NOMO-1 treated with dmso at 0.1 percent for 144 hours (cell line): Measurements from ENCODE around the gene MARCHF2.

Experiments used
- DNase-seq: peaks from one replicate; lab custom pipeline; 2025; ENCODE audit not compliant: unreplicated experiment; lab: John Stamatoyannopoulos, UW

MARCHF2 gene

DNA sequence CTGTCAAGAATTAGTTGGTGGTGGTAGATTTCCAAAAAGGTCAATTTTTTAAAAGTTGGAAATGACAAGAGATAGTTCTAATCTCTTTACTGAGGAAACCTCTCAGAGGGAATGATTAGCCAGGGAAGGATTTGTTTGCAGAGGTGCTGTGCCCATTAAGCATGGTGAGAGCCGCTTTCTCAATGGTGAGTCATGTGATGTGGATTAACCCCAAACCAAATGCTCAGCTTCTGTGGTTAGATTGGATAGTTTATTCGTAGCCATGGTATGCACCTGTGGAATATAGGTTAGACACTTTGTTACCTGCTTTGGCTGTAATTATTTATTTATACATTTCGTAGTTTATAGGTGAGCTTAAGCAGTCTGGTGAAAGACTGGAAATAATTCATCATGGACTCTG lies 38.8 kb downstream of the MARCHF2 start:
- no peak for DNase-seq

DNA sequence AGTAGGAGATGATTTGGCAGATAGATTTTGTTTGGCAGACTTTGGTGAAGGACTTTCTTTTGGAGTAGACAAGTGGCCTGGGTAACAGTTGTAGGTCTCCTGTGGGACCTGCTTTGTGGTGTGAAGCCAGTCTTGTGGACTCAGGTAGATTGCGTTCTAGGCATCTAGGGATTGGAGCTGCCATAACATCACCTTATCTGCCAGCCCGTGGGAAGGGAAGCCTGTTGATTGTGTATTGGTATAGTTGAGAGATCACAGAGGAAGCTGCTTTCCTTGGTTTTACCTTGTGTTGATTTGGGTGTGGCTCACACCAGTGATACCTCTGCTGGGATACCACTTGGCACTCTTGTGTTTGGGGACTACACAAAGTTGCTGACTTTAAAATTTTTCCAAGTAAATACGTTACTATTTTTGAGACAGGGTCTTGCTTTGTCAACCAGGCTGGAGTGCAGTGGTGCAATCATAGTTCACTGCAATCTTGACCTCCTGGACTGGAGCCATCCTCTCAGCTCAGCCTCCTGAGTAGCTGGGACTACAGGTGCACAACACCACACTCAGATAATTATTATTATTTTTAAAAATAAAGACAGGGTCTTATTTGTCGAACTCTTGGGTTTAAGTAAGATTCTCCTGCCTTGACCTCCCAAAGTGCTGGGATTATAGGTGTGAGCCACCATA lies 39.5 kb downstream of the MARCHF2 start:
- DNase-seq = no peak

DNA sequence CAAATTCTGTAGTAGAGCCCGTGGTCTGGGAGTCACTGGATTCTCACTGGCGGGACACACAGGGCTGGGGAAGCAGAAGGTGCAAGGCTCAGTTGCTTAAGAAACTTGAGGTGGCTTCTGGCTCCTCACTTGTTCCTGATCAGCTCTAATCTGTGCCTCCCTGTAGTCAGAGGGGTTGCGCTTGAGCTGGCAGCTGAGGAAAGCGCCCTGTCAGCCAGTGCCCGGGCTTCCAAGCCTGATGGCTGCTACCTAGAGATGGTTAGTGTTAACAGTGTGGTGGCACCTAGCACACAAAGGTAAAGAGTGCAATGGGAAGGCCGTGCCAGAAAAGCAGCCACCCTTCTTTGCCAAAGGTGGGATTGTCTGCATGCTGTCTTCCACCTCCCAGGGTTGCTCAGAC lies 40.5 kb downstream of the MARCHF2 start:
- no peak for DNase-seq

DNA sequence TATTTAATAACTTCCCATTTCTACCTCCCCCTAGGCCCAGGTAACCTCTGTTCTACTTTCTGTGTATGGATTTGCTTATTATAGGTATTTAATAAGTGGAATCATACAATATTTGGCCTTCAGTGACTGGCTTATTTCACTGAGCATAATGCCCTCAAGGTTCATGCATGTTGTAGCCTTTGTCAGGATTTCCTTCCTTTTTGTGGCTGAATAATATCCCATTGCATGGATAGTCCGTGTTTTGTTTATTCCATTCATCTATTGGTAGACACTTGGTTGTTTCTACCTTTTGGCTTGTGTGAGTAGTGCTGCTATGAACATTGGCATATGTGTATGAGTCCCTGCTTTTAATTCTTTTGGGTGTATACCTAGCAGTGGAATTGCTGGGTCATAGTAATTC lies 41.1 kb downstream of the MARCHF2 start:
- no peak for DNase-seq

DNA sequence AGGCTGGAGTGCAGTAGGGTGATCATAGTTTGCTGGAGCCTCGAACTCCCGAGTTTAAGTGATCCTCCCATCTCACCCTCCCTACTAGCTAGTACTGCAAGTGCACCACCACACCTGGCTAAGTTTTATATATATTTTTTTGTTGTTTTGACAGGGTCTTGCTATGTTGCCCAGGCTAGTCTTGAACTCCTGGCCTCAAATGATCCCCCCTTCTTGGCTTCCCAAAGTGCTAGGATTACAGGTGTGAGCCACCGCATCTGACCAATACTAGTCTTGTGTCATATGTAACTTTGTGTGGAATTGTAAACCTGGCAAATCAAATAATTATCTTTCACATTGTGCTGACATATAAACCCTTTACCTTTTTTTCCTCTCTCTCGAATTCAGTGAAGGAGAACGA lies 41.9 kb downstream of the MARCHF2 start:
- DNase-seq = no peak

DNA sequence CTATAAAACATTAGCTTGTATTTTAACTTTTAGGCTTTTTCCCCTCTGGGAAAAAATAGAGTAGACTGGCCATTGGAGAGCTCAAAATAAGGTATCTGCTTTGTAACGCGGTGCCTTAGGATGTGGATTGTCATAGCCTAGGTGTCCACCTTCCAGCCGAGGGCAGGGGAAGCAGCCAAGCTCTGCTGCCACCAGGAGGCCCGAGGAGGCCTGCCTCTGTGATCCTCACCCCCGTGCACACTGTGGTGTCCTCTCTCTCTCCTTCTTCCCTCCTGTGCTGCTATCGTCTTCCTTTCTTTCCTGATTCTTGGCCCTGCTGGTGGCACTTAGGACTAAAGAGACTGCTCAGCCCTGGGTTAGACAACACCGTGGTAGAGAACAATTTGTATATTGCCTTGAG lies 43.0 kb downstream of the MARCHF2 start:
- DNase-seq = no peak

DNA sequence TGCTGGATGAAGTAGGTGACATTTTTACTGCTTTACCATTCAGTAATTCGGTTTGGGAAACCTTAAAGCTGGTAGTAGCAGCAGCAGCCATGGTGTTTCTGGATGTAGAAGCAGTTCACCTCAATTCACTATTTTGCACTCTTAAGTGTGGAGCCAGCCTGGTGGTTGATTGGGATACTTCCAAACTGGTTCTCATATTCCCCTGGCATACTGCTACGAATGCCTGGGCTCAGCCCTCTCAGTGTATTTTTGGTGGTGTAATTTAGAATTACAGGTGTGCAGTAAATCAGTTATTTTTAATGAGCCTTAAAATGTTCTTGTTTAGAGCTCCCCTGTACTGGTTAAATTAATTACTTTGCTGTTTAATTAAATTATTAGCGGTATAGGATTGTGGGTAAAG lies 44.1 kb downstream of the MARCHF2 start:
- no peak for DNase-seq

DNA sequence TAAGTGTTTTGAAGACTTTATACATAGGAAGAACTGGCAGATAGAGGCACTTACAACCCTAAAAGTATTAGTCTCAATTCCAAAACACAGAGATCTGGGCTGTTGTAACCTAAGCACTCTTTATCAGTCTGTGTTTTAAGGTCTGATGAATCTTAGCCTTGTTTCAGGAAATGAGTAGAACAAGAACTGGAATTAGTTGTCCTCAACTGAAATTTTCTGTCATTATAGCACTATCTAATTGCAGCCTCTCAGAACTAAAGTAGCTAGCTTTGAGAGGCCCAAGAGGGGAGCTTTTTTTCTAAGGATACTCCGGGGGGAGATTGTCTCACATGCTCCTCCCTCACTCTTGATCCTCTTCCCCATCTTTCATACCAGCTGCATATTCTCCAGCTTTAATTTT lies 44.7 kb downstream of the MARCHF2 start:
- DNase-seq = no peak

DNA sequence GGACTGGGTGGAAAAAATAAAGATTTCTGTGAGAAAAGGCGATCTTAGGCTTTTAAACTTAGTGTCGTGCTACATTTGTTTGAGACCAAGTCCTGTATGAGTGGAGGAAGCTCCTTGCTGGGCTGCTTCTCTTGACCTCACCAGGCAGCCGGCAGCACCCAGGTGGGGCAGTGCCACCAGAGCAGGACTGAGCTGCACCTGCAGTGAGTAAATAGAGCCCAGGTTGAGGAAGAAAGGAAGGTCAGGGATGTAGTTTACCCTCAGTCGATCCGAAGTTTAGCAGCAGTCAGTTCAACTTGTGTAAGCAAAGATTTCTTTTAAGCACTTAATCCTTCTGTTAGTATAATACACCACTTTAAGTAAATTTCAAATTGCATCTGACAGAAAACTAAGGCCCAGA lies 45.3 kb downstream of the MARCHF2 start:
- no peak for DNase-seq

DNA sequence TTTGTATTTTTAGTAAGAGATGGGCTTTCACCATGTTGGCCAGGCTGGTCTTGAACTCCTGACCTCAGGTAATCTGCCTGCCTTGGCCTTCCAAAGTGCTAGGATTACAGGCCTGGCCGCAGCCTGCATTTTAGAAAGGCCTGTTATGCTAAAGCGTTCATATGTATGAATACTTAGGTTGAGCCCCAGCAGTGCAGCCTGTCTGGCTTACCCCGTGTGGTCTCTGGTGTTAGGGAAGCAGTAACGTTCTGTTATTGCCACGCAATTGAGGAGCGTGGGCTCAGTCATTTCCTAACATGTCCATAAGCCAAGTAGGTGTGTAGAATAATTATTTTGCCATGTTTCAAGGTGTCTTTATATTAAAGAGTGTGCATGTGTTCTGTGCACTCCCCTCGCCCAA lies 46.0 kb downstream of the MARCHF2 start:
- DNase-seq = no peak

DNA sequence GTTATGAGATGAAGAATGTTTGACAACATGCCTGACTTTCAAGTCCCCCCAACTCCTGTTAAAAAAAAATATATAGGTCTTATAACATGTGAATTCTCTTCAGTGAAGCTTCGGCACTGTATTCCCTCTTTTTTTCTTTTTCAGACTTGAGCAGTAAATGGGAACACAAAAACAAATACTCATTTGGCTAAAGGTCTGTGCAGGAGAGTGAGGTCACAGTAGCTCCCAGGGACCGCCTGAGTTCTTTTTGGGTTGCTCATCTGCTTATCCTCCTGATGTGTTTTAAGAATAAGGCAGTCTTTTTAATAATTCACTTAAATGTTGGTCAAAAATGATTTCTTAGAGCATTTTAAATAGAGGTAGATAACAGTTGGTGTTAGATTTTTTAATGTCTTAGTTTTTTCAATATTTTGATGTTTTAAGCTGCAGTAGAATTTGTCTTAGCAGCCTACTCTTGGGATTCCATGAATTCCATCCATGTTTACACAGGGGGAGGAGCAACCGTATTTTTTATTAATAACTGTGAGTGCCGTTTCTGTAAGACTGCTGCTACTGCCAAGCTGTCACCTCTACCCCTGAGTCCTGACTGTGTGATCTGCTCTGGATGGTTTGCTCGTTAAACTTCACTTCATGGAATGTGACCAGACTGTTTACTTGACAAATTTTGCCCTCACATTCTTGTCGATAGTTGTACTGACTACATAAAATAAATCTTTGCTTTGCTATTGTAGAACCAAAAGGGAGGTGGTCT lies 46.6 kb downstream of the MARCHF2 start:
- no peak for DNase-seq

DNA sequence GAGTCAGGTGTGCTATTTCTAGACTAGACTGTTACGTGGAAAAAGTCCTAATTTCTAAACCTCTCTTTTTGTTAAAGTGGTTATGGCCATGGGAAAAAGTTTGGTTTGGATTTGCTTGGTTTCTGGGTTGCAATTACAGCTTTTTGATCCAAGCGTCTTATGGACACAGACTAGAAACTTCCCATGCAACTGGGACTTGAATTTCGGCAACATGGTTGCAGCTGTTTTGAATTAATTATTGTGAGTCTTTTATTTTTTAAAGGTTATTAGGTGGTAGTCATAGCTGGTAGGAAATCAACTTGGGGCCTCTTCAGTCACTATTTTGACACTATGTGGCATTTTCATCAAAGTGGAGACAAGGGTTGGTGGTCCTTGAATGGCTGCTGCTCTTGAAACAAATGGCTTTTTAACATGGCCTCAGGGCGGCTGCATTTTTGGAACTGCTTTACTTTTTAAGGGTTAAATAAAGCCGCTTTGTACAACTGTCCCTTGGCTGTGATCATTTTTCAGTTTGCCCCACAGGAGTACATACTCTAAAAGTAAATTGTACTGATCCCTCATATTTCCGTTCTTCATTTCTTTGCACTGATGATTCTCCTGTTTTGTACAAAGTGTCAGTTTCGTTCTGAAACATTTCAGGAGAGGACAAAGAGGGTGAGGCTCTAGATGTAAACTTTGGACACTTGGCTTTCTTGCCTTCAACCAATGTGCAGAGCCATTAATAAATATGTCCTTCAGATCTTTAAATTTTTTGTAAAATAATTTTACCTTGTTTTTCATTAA lies 47.6 kb downstream of the MARCHF2 start:
- DNase-seq = no peak

DNA sequence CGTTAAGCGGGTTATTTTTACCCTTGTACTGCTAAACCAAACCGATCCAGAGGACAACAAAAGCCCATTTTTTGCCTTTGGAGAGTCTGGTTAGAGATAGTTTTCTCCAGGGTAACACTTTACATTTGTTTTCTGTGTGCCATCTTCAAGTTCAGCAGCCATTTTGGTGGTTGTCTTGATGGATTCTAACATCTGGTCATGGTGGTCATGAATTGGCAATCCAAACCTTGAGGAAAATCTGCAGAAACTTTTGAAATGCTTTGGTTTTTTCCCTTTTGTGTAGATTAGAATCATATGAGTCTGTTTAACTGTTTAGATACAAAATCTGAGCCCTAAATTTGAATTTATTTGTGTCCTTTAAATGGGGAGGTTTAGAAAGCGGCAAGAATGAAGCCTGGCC lies 48.3 kb downstream of the MARCHF2 start:
- DNase-seq = no peak

DNA sequence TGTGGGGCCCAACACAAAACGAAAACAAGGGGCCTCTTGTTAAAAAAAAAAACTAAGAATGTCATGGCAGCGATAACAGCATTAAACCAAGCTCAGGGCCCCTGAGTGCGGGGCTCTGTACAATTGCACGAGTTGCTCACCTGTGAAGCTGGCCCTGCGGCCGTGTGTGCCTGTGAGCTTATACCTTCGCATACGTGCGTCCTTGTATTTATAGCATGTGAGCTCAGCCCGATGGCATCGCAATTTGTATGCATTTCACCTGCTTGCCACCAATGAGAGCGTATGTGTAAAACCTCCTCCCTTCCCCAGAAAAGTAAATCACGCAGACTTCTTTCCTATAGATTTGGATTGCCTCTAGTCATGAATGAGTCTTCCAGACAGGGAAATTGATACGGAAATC lies 48.8 kb downstream of the MARCHF2 start:
- DNase-seq = no peak

DNA sequence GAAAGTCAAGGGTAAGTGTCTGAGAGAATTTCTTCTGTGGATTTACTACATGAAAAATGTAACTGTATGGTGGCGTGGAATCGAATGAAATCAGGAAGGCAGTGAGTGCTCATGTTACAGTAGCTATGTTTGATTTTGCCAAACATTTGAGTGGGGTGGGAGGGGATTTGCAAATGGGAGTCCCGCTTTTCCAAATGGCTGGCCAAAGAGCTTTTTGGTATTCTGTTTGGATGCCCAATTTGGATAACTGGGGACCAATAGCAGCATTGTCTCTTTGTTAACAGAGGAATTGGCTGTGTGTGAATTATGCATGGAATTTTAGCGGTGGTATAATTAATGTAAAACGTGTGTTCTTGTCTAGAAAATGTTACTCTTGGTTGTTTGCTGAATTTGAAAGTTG lies 49.5 kb downstream of the MARCHF2 start:
- no peak for DNase-seq

DNA sequence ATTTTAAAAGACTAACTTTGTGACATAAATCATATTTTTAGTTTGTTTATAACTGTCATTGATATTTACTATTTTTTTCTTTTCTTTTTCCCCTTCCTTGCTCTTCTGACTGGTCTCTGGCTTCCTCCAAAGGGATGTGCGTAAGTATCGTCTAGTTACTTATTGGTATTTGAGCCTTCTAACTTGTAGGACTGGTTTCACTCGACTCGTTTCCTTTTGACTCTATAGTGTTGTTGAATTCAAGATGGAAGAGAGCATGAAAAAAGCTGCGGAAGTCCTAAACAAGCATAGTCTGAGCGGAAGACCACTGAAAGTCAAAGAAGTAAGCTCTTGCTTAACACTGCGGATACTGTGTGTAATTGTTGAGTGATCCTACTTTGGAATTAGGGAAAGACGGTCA lies 50.3 kb downstream of the MARCHF2 start:
- no peak for DNase-seq

DNA sequence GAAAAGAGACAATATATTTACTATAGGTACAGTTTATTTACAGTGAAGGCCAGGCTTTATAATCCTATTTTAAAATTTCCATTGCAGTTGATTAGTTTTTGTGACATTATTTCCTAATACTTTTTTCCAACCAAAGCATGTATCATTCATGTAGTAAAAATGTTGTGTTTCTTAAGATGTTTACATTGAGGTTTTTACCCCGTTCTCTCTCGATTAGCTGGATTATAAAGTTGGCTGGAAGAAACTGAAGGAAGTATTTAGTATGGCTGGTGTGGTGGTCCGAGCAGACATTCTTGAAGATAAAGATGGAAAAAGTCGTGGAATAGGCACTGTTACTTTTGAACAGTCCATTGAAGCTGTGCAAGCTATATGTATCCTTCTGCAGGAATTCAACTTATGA lies 52.9 kb downstream of the MARCHF2 start:
- DNase-seq = no peak

DNA sequence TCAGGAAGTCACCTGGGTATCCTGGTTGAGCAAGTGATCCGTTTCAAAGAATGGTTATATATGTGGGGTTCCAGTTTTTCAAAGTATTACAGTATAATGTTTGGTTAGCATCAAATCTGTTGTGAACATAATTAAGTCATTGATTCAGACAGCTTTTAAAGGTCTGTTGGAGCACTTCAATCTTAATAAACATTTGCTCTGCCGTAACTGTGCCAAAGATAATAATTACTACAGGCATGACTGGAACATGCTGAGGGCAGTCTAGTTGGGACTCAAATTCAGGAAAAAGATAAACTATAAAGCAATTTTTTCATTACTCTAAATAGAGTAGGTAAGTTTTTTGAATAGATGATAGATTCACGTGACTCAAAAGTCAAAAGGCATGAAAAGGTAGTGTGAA lies 55.0 kb downstream of the MARCHF2 start:
- no peak for DNase-seq

DNA sequence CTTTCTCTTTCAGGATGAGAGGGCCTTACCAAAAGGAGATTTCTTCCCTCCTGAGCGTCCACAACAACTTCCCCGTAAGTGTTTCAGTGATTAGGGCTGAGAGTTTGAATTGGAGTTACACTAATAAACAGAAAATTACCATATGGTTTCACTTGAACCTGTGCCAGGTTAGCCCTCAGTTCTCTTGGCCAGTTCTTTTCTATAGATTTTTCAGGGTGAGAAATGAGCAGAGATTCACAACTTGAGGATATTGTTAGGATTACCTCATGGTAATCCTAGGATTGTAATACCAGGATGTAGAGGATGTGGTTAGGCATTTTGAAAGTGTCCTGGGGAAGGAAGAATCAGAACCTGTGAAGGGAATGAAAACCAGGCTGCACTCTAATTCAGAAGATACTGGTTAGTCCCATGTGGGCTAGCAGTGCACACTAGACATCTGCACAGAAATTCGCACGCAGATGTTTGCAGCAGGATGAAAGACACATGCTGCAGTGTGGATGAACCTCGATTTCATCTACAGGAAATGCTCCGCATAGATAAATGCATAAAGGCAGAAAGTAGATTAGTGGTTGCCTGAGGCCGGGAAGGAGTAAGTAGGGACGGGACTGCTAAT lies 55.8 kb downstream of the MARCHF2 start:
- DNase-seq = no peak

DNA sequence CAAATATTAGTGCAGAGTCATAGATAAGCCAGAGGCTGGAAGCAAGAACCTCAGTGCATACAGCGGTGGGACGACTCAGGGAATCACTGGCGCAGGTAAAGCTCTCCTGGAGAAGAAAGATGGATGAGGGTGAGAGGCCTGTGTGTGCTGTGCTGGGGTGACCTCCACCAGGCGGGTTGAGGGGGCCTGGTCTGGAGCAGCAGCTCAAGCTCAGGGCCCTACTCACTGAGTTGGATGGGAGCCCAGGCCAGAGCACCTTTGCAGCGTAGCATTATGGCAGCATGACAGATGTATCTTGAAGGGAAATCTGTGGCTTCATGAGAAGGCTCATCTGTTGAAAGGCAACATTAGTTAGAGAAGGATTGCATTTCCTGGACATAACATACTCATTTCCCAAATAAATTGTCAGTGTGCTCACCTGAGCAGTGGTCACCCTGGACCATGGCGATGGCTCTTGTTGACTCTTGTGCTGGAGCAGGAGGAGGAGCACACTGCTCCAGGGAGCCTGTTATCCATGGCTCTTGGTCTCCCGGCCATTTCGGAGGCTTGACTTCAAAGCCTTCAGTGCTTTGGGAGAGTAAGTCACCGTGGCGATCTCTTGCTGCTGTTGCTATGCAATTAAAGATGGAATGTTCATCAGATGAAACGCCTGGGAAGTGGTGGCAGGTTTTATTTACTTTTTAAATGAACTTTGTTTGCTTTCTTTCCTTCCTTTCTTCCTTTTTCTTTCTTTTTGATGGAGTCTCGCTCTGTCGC lies 56.7 kb downstream of the MARCHF2 start:
- DNase-seq = no peak
